ENCODE measurements around the gene DPF1.

Gene DPF1

DNA sequence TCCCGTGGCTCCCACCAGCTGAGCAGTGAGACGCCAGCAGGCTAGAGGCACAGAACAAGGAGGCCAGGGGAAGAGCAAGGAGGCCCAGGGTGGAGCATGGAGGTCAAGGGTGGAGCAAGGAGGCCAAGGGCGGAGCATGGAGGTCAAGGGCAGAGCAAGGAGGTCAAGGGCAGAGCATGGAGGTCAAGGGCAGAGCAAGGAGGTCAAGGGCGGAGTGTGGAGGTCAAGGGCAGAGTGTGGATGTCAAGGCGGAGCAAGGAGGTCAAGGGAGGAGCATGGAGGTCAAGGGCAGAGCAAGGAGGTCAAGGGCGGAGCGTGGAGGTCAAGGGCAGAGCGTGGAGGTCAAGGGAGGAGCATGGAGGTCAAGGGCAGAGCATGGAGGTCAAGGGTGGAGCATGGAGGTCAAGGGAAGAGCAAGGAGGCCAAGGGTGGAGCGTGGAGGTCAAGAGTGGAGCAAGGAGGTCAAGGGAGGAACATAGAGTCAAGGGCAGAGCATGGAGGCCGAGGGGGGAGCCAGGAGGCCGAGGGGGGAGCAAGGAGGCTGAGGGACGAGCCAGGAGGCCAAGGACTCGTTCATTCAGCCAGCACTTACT lies 27.7 kb downstream of the DPF1 start:
- DNase-seq, result no peak

DNA sequence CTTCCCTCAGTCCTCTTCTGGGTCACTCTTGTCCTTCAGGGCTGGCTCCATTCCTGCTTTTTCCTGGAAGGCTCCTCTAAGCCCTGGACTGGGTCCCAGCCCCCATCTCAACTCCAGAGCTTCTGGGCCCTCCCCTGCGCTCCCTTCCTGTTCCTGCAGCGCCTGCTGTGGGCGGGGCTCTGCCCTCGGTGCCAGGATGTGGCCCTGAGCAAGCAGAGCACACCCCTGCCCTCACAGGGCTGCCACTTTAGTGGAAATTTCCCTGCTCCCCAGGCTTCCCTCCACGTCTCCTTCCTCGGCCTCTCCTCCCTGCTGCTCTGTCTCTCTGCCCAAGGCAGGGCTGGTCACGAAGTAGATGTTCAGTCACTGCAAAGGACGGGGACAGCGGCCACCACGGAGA lies 28.8 kb downstream of the DPF1 start:
- DNase-seq, result no peak

DNA sequence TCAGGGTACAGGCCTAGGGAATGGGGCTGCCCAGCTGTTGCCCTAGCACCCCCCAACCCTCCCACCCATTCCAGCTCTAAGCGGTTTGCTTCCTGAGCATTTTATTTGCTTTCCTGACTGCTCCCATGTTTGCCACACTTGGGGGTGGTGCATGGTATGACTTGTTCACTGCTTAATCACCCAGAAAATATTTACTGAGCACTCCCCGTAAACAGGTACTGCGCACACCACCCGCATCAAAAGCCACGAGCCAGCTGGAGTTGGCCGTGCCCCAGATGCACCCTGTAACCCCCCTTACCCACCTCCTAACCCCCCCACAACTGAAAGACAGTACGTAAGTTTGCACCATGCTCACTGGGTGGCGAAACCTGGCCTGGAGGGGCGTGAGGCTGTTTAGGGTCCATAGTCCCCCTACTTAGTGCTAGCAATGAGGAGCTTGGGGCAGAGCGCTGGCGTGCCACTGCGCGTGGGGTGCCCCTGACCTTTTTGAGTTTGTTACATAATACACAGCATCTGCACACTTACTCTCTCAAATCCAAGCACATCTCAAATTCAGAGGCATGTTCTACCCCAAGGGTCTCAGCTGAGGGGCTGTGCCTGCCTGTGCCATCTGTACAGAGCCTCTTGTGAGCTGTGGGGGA lies 29.8 kb downstream of the DPF1 start:
- no peak for DNase-seq

DNA sequence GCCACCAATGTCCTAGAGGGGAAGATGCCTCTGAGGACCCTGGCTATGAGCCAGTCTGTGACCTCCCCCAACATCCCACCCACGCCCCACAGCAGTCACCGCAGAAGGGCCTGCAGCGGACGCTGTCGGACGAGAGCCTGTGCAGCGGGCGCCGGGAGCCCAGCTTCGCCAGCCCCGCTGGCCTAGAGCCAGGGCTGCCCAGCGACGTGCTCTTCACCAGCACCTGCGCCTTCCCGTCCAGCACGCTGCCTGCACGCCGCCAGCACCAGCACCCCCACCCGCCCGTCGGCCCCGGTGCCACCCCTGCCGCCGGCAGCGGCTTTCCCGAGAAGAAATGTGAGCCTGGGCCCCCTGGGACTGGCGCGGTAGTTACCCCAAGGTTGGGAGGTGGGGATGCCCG lies 30.6 kb downstream of the DPF1 start:
- DNase-seq, result no peak

DNA sequence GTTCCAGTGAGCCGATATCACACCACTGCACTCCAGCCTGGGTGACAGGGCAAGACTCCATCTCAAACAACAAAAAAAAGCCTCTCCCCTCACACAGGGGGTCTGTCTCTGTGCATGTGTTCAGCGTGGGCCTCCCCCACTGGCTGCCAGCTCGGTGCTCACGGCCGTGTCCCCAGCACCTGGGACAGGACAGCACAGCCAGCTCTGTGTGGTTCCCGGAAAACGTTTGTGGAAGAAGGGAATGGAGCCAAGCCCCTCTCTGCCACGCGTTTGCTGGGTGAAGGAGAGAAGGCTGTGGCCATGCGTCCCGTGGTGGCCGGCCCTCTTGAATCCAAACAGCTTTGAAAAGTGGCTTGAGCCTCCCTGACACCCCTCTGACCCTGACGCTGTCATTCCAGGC lies 32.3 kb downstream of the DPF1 start:
- DNase-seq, result no peak

DNA sequence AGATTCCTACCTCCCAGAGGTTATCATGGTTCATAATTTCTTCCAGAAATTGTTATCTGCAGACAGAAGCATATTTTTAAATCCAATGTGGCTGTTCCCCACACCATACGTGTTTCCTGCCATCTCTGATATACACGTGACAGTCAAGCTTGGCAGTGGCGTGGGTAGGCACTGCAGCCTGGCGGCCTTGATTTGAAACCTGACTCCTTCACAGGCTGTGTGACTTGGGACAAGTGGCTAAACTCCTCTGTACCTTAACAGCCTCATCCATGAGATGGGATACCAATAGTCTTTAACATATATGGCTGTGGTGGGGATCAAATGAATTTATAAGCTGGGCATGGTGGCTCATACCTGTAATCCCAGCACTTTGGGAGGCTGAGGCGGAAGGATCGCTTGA lies 33.2 kb downstream of the DPF1 start:
- no peak for DNase-seq

DNA sequence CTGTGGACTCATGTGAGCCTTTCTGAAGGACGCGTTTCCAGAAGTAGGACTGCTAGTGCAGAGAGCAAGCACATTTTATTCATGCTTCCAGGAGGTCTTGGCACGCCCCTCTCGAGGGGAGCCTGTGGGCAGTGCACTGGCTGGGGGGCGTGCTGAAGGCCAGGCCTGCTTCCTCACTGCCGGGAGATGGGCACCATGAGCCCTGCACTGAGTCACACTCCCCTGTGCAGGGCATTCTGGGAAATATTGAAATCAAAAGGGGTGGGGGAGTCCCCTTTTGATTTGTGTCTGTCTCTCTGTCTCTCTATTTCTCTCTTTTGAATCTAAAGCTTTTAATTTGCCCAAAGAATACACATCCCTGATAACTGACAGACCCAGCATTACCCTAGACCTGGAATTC lies 34.0 kb downstream of the DPF1 start:
- DNase-seq, result no peak

DNA sequence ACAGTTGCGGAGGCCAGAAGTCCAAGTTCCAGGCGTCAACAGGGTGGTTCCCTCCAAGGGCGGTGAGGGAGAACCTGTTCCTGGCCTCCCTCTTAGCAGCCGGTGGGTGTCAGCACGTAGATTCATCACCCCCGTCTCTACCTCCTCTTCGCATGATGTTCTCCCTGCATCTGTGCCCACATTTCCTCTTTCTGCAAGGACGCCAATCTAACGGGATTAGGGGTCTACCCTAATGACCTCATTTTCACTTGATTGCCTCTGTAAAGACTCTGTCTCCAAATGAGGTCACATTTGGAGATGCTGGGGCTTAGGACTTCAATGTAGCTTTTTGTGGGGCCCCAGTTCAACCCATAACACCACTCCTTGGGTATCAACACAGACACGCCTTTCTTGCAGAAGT lies 38.5 kb downstream of the DPF1 start:
- DNase-seq, result no peak

DNA sequence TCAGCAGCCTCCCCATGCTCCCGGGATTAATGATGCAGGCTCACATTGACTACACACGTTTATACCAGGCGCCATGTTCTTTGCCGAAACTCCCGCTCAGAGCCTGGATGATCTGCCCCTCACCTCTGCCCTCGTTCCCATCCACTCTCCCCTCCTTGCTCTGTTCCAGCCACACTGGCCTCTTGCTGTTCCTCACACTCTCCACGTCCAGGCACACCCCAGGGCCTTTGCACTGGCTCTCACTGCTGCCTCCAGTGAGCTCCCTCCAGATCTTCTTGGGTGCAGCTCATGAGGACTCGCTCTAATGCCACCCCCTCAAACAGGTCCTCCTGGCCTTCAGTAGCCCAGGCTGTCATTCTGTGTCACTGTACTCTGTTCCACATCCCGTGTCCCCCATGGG lies 39.2 kb downstream of the DPF1 start:
- DNase-seq, result no peak

DNA sequence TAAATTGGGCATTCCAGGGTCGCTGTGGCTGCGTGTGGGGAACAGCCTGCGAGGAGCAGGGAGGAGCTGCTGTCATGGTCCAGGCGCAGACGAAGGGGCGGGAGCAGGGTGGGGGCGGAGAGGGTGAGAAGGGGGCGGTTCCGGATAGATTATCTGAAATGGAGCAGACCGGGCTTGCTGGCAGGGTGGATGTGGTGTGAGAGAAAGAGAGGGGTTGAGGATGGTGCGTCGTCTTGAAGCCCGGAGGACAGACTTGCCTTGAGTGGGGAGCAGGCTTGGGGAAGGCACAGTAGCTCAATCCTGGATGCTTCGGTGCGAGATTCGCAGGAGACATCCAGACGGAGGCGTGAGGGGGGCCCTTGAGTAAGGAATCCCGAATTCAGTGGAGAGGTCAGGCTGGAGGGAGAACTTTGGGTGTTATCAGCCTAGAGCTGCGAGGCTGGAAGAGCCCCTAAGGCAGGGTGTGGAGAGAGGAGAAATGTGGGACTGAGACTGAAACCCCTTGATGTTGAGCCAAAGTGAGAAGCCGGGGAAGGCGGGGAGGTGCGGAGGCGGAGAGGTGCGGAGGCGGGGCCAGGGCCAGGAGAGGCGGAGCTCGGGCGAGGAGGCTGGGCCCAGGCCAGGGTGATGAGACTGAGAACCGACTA lies 40.6 kb downstream of the DPF1 start:
- DNase-seq, result no peak

DNA sequence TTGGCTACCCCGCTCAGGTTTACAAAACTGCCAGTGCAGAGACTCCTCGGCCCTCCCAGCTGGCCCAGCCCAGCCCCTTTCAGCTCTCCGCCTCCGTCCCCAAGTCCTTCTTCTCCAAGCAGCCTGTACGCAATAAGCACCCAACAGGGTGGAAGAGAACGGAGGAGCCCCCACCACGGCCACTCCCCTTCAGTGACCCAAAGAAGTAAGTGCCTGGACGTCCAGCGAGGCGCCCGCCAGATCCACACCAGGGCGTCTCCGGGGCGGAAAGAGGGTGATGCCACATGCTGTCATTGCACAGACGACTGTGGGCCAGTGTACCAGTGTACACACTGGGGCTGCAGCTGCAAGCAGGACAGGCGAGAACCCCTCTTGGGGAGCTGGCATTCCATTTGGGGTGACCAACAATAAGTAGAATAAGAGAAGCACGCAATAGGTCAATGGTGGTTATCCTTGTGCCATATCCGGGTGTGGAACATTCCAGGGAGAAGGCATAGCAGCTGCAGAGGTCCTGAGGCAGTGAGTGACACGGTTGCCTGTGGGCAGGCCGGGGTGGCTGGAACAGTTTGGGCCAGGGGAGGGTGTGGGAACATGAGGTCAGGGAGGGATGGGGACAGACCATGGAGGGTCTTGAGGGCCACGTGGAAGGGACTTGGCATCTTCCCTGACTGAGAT lies 41.3 kb downstream of the DPF1 start:
- DNase-seq, result no peak

DNA sequence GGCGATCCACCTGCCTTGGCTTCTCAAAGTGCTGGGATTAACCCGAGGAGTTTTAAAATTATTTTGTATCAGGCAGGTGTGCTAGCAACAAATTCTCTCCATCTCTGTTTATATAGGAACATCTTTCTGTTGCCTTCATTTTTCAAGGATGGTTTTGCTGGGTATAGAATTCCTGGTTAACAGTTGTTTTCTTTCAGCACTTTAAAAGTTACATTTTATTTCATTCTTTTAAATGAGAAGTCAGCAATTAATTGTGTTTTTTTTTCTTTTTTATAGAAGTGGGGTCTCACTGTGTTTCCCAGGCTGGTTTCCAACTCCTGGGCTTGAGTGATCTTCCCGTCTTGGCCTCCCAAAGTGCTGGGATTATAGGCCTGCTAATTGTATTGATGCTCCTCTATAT lies 44.0 kb downstream of the DPF1 start:
- DNase-seq, result no peak

DNA sequence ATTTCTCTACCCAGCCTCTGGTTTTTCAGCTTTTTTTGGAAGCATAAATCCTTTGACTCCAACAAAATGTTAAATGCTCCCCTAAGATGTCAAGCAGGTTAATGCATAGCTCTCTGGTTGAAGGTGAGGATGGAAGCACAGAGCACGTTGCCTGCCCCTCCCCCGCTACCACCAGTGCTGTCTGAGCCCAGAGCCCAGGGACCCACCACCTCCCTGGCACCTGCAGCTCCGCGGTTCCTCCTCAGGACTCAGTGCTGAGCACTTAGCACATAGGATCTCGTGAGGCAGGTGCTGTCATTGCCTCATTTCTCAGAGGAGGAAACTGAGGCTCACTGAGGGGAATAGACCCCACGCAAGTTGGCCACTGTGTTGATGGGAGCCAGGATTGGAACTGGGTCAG lies 48.6 kb downstream of the DPF1 start:
- DNase-seq, result no peak

DNA sequence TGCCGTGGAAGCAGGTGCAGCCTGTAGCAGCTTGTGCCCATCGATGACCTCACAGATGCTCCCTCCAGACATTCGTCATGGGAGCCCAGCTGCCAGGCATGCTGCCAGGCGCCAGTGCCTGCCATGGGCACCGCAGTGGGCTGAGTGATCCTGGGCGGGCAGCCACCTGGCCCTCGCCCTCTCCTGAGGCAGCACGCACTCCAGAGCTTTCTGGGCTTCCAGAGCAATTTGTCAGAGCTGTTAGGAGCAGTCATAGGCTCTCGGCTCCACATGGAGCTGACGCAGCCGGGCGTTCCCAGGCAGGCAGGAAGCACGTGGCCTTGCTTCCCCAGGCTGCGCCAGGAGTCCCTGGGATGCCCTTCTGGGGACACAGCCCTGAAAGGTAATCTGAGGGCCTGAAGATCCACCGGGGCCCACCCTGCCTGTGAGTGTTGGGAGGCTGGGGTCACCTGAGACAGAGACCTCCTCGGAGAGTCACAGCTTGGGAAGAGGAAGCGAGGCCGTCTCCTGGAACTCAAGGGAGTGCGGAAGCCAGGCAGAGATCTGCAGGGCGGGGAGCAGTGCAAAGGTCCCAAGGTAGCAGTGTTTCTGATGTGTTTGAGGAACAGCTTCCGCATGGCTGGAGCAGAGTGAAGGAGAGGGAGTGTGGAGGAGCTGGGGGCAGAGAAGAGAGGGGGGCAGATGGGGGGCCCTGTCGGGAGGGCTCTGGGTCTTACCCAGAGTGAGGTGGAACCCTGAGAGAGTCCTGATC lies 50.6 kb downstream of the DPF1 start:
- DNase-seq, result no peak

DNA sequence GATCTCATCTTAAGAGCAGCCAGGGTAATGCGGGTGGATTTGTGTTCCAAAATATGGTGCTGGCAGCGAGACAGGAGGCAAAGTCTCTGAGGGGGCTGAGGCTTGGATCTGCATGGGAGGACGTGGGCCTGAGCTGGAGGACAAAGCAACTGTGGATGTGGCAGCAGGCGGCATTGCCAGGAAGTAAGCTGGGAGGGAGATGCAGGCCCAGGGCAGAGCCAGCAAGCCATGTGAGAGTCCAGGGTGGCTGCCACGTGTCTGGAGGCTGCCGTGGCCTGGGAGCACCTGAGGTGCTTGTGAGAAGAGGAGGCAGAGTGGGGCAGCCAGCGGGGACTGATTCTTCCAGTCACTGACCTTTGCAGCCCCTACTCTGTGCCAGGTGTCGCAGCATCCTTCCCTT lies 52.0 kb downstream of the DPF1 start:
- DNase-seq, result no peak

DNA sequence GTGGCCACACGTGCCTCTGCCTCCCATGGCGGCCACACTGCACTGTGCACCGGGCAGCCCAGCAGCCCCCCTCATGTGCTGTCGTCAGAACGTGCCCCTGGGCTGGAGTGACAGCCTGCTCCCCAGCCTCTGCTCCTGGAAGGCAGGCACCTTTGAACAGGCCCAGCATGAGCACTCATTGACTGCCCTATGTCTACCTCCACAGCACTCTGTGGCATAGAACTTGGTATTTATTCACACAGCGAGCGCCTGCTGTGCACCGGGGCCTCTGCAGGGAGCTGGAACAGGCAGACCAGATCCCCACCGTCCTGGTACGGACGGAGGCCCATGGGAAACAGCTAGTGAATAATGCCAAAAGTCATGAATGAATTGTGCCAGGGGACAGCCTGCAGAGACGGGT lies 53.7 kb downstream of the DPF1 start:
- no peak for DNase-seq

DNA sequence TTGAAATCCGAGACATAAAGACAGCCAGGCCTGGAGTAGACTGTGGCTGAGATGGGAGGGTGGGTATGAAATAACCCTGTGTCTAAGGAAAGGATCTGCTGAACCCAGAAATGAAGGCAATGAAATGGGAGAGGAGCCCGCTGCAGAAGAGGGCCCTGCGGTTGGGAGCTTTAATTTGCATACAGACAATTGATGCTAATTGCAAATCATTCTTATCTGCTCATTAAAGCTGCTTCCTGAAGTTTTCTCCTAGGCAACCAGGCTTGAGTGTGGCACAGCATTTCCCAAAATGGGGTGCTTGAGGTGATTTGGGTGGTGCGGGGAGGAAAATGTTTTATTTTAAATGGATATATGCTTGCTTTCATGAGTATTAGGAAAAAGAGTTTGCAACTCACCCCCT lies 55.4 kb downstream of the DPF1 start:
- no peak for DNase-seq

DNA sequence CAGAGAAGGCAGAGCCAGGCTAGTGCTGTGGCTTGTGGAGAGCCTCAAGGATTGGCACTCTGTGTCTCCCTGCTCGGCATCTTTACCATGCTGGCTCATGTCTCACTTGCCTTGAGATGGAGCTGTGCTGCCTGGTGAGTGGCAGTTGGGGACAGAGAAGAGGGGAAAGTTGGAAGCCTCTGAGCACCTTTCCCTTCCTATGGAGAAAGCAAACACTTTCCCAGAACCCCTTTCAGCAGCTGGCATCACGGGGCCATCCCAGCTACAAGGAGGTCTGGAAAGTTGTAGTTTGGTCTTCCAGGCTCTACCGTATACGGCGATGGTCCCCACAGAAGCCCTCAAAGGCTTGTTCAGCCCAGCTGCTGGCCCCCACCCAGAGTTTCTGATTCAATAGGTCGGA lies 58.7 kb downstream of the DPF1 start:
- DNase-seq, result no peak

DNA sequence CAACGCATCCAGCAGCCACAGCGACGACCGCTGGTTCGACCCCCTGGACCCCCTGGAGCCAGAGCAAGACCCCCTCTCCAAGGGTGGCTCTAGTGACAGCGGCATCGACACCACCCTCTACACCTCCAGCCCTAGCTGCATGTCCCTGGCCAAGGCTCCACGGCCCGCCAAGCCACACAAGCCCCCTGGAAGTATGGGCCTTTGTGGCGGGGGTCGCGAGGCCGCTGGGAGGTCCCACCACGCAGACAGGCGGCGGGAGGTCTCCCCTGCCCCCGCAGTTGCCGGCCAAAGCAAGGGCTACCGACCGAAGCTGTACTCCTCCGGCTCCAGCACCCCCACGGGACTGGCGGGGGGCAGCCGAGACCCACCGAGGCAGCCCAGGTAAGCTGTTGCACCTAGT lies 59.5 kb downstream of the DPF1 start:
- DNase-seq, result no peak

DNA sequence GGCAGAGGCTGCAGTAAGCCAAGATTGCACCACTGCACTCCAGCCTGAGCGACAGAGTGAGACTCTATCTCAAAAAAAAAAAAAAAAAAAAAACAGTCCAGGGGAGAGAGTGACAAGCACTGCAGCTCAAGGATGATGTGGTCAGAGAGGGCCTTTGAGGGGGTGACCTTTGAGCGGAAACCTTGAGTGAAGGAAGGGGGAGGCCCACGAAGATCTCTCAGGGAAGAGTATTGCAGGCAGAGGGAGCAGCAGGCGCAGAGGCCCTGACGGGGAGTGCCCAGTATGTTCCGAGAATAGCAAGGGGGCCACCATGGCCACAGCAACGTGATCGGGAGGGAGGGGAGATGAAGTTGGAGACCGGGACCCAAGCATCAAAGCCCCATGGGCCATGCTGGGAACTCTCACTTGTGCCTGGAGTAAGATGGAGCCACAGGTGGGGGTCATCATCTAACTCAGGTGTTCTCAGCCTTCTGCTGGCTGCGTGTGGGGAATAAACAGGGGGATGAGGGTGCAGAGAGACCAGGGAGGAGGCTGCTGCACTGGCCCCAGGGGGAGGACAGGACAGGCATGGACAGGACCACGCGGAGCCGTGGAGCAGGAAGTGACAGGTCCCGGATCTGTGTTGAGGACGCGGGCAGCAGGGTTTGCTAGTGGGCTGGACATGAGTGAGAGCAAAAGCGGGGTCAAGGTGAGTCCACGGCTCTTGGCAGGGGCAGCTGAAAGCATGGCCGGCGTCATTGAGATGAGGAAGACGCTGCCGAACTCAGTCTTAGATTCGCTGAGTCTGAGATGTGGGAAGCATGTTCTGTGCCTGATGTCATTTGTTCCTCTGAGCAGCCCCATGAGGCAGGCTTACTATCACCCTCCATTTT lies 60.4 kb downstream of the DPF1 start:
- DNase-seq, result no peak

DNA sequence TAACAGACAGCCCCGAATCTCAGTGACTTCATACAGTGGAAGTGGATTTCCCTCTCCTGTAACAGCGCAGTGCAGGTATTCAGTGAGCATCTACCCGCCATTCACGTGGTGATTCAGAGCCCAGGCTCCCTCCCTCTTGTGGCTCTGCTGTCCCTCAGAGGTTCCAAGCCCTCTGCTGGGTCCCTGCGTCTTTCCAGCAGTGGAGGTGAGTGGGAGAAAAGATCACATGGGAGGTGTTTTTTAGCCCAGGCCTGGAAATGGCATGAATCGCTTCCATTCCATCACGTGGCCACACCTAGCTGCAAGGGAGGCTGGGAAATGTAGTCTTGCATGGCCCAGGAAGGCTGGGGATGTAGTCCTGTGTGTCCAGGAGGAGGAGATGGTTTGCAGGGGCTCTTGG lies 61.4 kb downstream of the DPF1 start:
- no peak for DNase-seq

DNA sequence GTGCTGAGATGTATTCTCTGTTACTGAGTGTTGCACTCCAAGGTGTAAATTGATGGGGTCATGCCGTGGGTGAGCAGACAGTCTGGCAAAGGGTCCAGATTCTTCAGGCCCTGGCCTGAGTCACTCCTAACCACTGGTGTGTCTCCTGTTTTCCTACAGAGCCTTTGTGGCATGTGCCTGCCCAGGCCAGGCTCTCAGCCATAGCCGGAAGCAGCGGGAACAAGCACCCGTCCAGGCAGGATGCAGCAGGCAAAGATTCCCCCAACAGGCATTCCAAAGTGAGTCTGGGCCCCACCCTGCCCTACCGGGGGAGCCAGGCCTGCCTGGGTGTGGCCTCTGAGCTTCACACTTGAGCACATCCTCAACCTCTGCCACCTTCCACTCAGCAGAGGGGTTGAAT lies 61.9 kb downstream of the DPF1 start:
- no peak for DNase-seq
